CD4-positive, alpha-beta memory T cell (primary cell): ENCODE data around the gene ZNF23. TPM values are rescaled to one million over a fixed set of nuclear protein-coding genes. Genes with fewer than 3 reads are reported as not detected.

Source experiments
- CTCF ChIA-PET: fragments of 350-600 bp; sonication (Branson Sonifier 250); formaldehyde crosslinking; loops from one replicate; lab custom pipeline; 2021; ENCODE audit warnings: inconsistent platforms; ENCODE audit not compliant: partially characterized antibody; lab: Charles Lee
- POLR2A ChIA-PET: fragments of 350-600 bp; sonication (Branson Sonifier 250); formaldehyde crosslinking; loops from one replicate; lab custom pipeline; 2021; ENCODE audit not compliant: partially characterized antibody; lab: Charles Lee
- DNase-seq, 5 donors: peaks; one replicate each; pipeline versions ENCODE4 v3.0.0 to v3.0.0-alpha.2; 2020 to 2022; ENCODE audit warnings: mixed read lengths in 1 of 5
- H3K27ac ChIP-seq: one replicate; pipeline ENCODE4 v1.7.0; 2013; ENCODE audit warnings: low read depth, low read length
- H3K27me3 ChIP-seq: 2 replicates; pipeline ENCODE4 v1.7.0; 2013; ENCODE audit warnings: mild to moderate bottlenecking, low read length, moderate library complexity; ENCODE audit not compliant: insufficient read depth
- H3K36me3 ChIP-seq: 2 replicates; pipeline ENCODE4 v1.7.0; 2013; ENCODE audit warnings: mild to moderate bottlenecking, low read length, moderate library complexity; ENCODE audit not compliant: insufficient read depth
- H3K4me1 ChIP-seq: 2 replicates; pipeline ENCODE4 v1.7.0; 2013; ENCODE audit warnings: mild to moderate bottlenecking, low read length, moderate library complexity; ENCODE audit not compliant: insufficient read depth
- H3K4me3 ChIP-seq, 2 donors: one replicate each; pipeline ENCODE4 v1.7.0; 2013; ENCODE audit warnings: low read length in 2 of 2, mild to moderate bottlenecking in 1 of 2
- H3K9me3 ChIP-seq, 2 donors: one replicate each; pipeline ENCODE4 v1.7.0; 2013; ENCODE audit warnings: low read length in 2 of 2, control low read depth in 1 of 2; ENCODE audit not compliant: control insufficient read depth in 1 of 2
- H3K27ac Mint-ChIP-seq, 7 donors: one replicate each; pipeline ENCODE4 v1.8.0; 2020 to 2021; ENCODE audit warnings: mixed read lengths in 7 of 7, mild to moderate bottlenecking in 6 of 7, inconsistent platforms in 3 of 7, moderate library complexity in 3 of 7
- H3K27me3 Mint-ChIP-seq, 2 donors: one replicate each; pipeline ENCODE4 v1.8.0; 2020 to 2021; ENCODE audit warnings: mixed read lengths in 2 of 2
- H3K36me3 Mint-ChIP-seq, 2 donors: one replicate each; pipeline ENCODE4 v1.8.0; 2020 to 2021; ENCODE audit warnings: mixed read lengths in 2 of 2, inconsistent platforms in 1 of 2, mild to moderate bottlenecking in 1 of 2
- H3K4me1 Mint-ChIP-seq, 4 donors: one replicate each; pipeline ENCODE4 v1.8.0; 2020 to 2021; ENCODE audit warnings: mixed read lengths in 4 of 4, mild to moderate bottlenecking in 1 of 4
- H3K4me3 Mint-ChIP-seq, 8 donors: one replicate each; pipeline ENCODE4 v1.8.0; 2020 to 2021; ENCODE audit warnings: mixed read lengths in 8 of 8, mild to moderate bottlenecking in 7 of 8, moderate library complexity in 6 of 8, inconsistent platforms in 3 of 8
- H3K9me3 Mint-ChIP-seq, 8 donors: one replicate each; pipeline ENCODE4 v1.8.0; 2020 to 2021; ENCODE audit warnings: mixed read lengths in 8 of 8, mild to moderate bottlenecking in 5 of 8, inconsistent platforms in 3 of 8, moderate library complexity in 1 of 8
- intact Hi-C: fragments of 100-400 bp; cut with micrococcal nuclease; formaldehyde crosslinking; loops from one replicate; pipeline ENCODE4 v1.15.1; 2023
- polyA plus RNA-seq, 2 donors: library from polyadenylated mRNA; unstranded; fragments of 300-500 nt; fragmentation: Illumina TruSeq; gene quantifications; one replicate each; pipeline ENCODE4 v1.2.3, GENCODE V29; 2021
- total RNA-seq, 2 experiments: library from RNA; stranded (reverse); gene quantifications; one replicate each; pipeline ENCODE4 v1.2.3, GENCODE V29; 2021

The ZNF23 gene
- total and polyA plus RNA-seq, 4 experiments from 2014 or later: 5.5 to 16.2 (median 10.4) TPM

GRCh38 chr16:71484006-71484893 is 22.2 kb upstream of the ZNF23 start:
- POLR2A ChIA-PET: interaction anchor here (1.1 to 3.8 kb wide), 4 partner anchors 22 to 609 kb away, joined by 3 to 74 read pairs (median 6); partner anchors contain the start of genes DHX38, TXNL4B and ZNF23
- Histone ChIP-seq H3K27ac (peak overlapping the region; percentile 87), H3K4me1 (peaks cover 10% of the 10 kb centered on the region), H3K9me3 (no peaks in the 10 kb centered on the region), H3K27me3 (no peaks in the 10 kb centered on the region), H3K4me3 (peak overlapping the region; percentile 87 to 98), H3K36me3 (no peaks in the 10 kb centered on the region)
- peaks cover 14 to 18% (median 17%) of the 10 kb centered on the region in 4 donors for H3K4me1 Mint-ChIP-seq
- peaks cover 0 to 2% (median 0%) of the 10 kb centered on the region in 8 donors for H3K9me3 Mint-ChIP-seq
- CTCF ChIA-PET: interaction anchor here (1.0 to 5.1 kb wide), 2 partner anchors 18 to 21 kb away, joined by 3 to 31 read pairs; partner anchors contain the start of gene ZNF23
- H3K27me3 Mint-ChIP-seq: peaks cover 0 to 3% of the 10 kb centered on the region in 2 donors
- H3K4me3 Mint-ChIP-seq: peak overlapping the region; percentile 82 to 92 (median 88)
- H3K27ac Mint-ChIP-seq: peak overlapping the region; percentile 81 to 98 (median 97)
- peak; percentile 84 to 92 (median 87) for DNase-seq
- H3K36me3 Mint-ChIP-seq: peaks cover 2 to 16% of the 10 kb centered on the region in 2 donors
- intact Hi-C loops: loop anchor here (1.0 to 5.0 kb wide), 4 partner anchors 22 to 683 kb away; partner anchors contain the start of genes DHODH, VAC14 and ZNF23

- peak overlapping the region in 5 of 7 donors; percentile 30 to 98 (median 96) for H3K27ac Mint-ChIP-seq
- POLR2A ChIA-PET: interaction anchor here (0.8 to 1.0 kb wide), 2 partner anchors 18 to 20 kb away, joined by 3 read pairs; partner anchors contain the start of gene ZNF23
- no peaks in the 10 kb centered on the region for H3K27me3 ChIP-seq
- H3K36me3 ChIP-seq: no peaks in the 10 kb centered on the region
- H3K4me1 ChIP-seq: peaks cover 10% of the 10 kb centered on the region
- CTCF ChIA-PET: interaction anchor here (0.6 to 5.1 kb wide), 2 partner anchors 17 to 20 kb away, joined by 3 to 31 read pairs; partner anchors contain the start of gene ZNF23
- H3K4me3 ChIP-seq: no peak overlapping the region
- H3K9me3 ChIP-seq: no peaks in the 10 kb centered on the region
- DNase-seq: no peak
- peaks cover 14 to 20% (median 17%) of the 10 kb centered on the region in 4 donors for H3K4me1 Mint-ChIP-seq
- peak overlapping the region in 3 of 8 donors; percentile 13 to 53 (median 17) for H3K4me3 Mint-ChIP-seq
- intact Hi-C loops: loop anchor here (5.0 kb wide), 1 partner anchor 525 kb away; the partner anchor contains the start of gene DHODH
- no peaks in the 10 kb centered on the region for H3K27me3 Mint-ChIP-seq
- H3K27ac ChIP-seq: no peak overlapping the region
- peaks cover 12 to 27% of the 10 kb centered on the region in 2 donors for H3K36me3 Mint-ChIP-seq
- H3K9me3 Mint-ChIP-seq: peaks cover 0 to 2% (median 0%) of the 10 kb centered on the region in 8 donors
These were observed 20.5 kb upstream of the ZNF23 start for GRCh38 chr16:71482569-71482968.

GRCh38 chr16:71480956-71481355 is 18.9 kb upstream of the ZNF23 start:
- Histone ChIP-seq H3K4me3 (no peak overlapping the region), H3K9me3 (no peaks in the 10 kb centered on the region), H3K27ac (no peak overlapping the region), H3K36me3 (no peaks in the 10 kb centered on the region), H3K4me1 (peaks cover 10% of the 10 kb centered on the region), H3K27me3 (no peaks in the 10 kb centered on the region)
- ChIA-PET POLR2A (no interaction called here), CTCF (interaction anchor here (2.3 kb wide), 1 partner anchor 130 kb away, joined by 8 read pairs; no protein-coding TSS in a partner anchor)
- peak overlapping the region in 3 of 7 donors; percentile 6 to 76 (median 60) for H3K27ac Mint-ChIP-seq
- H3K27me3 Mint-ChIP-seq: no peaks in the 10 kb centered on the region
- H3K4me3 Mint-ChIP-seq: no peak overlapping the region
- peaks cover 0 to 2% (median 0%) of the 10 kb centered on the region in 8 donors for H3K9me3 Mint-ChIP-seq
- DNase-seq: no peak
- intact Hi-C loops: loop anchor here (5.0 kb wide), 1 partner anchor 526 kb away; the partner anchor contains the start of gene DHODH
- peaks cover 14 to 20% (median 17%) of the 10 kb centered on the region in 4 donors for H3K4me1 Mint-ChIP-seq
- H3K36me3 Mint-ChIP-seq: peaks cover 27 to 39% of the 10 kb centered on the region in 2 donors

- H3K4me1 Mint-ChIP-seq: peaks cover 7 to 12% (median 10%) of the 10 kb centered on the region in 4 donors
- H3K4me3 Mint-ChIP-seq: no peak overlapping the region
- H3K9me3 Mint-ChIP-seq: peaks cover 0 to 2% (median 0%) of the 10 kb centered on the region in 8 donors
- no peak for DNase-seq
- no peaks in the 10 kb centered on the region for H3K27me3 ChIP-seq
- POLR2A ChIA-PET: no interaction called here
- H3K36me3 Mint-ChIP-seq: peaks cover 41 to 54% of the 10 kb centered on the region in 2 donors
- intact Hi-C loops: no loop called here
- H3K27ac ChIP-seq: no peak overlapping the region
- no peak overlapping the region for H3K4me3 ChIP-seq
- no peaks in the 10 kb centered on the region for H3K36me3 ChIP-seq
- no peaks in the 10 kb centered on the region for H3K27me3 Mint-ChIP-seq
- CTCF ChIA-PET: interaction anchor here (1.0 to 2.3 kb wide), 2 partner anchors 18 to 132 kb away, joined by 3 to 8 read pairs; partner anchors contain the start of gene ZNF23
- peaks cover 7% of the 10 kb centered on the region for H3K4me1 ChIP-seq
- H3K9me3 ChIP-seq: no peaks in the 10 kb centered on the region
- peak overlapping the region in 1 of 7 donors; percentile 45 for H3K27ac Mint-ChIP-seq
These were observed 17.4 kb upstream of the ZNF23 start for GRCh38 chr16:71479420-71479819.

GRCh38 chr16:71476457-71477124 is 14.5 kb upstream of the ZNF23 start:
- no peaks in the 10 kb centered on the region for H3K27me3 Mint-ChIP-seq
- intact Hi-C loops: no loop called here
- H3K36me3 ChIP-seq: no peaks in the 10 kb centered on the region
- ChIA-PET POLR2A (no interaction called here), CTCF (no interaction called here)
- no peaks in the 10 kb centered on the region for H3K4me1 ChIP-seq
- peaks cover 0 to 2% (median 0%) of the 10 kb centered on the region in 8 donors for H3K9me3 Mint-ChIP-seq
- peak overlapping the region in 1 of 7 donors; percentile 32 for H3K27ac Mint-ChIP-seq
- H3K4me3 ChIP-seq: no peak overlapping the region
- peaks cover 51 to 72% of the 10 kb centered on the region in 2 donors for H3K36me3 Mint-ChIP-seq
- H3K27ac ChIP-seq: no peak overlapping the region
- peak overlapping the region in 1 of 8 donors; percentile 41 for H3K4me3 Mint-ChIP-seq
- peaks cover 0 to 4% (median 1%) of the 10 kb centered on the region in 4 donors for H3K4me1 Mint-ChIP-seq
- no peaks in the 10 kb centered on the region for H3K27me3 ChIP-seq
- no peaks in the 10 kb centered on the region for H3K9me3 ChIP-seq
- DNase-seq: no peak

- H3K27ac Mint-ChIP-seq: peak overlapping the region in 1 of 7 donors; percentile 4
- CTCF ChIA-PET: no interaction called here
These were observed 12.8 kb upstream of the ZNF23 start for GRCh38 chr16:71474864-71475263.

More at GRCh38 chr16:71474864-71475263, 12.8 kb upstream of the ZNF23 start:
- peaks cover 0 to 2% (median 0%) of the 10 kb centered on the region in 4 donors for H3K4me1 Mint-ChIP-seq
- Histone ChIP-seq H3K36me3 (no peaks in the 10 kb centered on the region), H3K27ac (no peak overlapping the region), H3K4me1 (no peaks in the 10 kb centered on the region), H3K9me3 (no peaks in the 10 kb centered on the region), H3K27me3 (no peaks in the 10 kb centered on the region), H3K4me3 (no peak overlapping the region)
- POLR2A ChIA-PET: no interaction called here
- no peaks in the 10 kb centered on the region for H3K27me3 Mint-ChIP-seq
- no peak for DNase-seq
- H3K4me3 Mint-ChIP-seq: no peak overlapping the region
- intact Hi-C loops: no loop called here
- peaks cover 52 to 70% of the 10 kb centered on the region in 2 donors for H3K36me3 Mint-ChIP-seq
- H3K9me3 Mint-ChIP-seq: peaks cover 0 to 2% (median 0%) of the 10 kb centered on the region in 8 donors
